RPMI8226 (cell line): ENCODE measurements around the gene DYRK1B.
A peak's percentile ranks its signal among the peaks of the same experiment; 100 is the strongest.
"Not testable (repeated sequence)": the region's sequence is repeated elsewhere in the genome, so short reads cannot be mapped to it uniquely, and the experiment has no call there.

Experiments used
- DNase-seq: peaks from one replicate; pipeline ENCODE4 v3.0.0-alpha.2; 2015

DYRK1B gene

DNA sequence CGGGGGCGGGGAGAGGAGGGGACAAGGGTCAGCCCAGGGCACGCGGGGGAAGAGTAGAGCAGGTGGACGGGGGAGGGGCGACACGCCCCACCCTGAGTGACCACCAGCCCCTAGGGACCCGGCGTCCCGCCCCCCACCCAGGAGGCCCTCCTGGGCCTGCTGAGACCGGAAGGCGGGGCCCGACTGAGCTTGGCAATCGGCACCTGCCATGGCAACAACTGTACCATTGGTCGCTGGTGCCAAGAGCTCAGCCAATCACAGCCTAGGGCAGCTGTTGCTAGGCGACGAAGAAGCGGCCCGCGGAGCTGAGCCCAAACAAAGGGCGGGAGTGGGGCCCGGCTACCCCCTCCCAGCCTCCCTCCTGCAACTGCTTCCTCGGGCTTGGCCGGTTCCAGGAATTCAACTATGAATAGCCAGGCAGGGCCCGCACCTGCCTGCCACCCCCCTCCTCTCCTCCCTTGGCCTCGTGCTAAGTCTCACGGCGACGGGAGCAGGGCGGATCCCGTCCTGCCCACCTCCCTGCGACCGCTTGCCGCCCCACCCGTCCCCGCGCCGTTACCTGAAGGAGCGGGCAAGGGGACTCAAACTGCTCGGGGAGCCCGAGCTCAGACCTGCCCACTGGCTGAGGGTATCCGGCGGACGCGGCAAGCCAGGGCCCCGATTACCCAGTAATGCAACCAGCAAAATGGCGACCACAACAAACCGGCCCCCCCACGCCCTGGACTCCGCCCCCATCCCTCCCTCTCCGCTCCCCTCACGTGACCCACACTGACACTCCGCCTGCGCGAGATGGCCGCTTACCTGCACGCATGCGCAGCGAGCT is at the start of gene DYRK1B:
Gene DYRK1B (minus strand): TSS at position 699 of the 823 bp plus-strand sequence. CDS start 2,295 bp downstream, outside the sequence.
- DNase-seq = peak; percentile 9

DNA sequence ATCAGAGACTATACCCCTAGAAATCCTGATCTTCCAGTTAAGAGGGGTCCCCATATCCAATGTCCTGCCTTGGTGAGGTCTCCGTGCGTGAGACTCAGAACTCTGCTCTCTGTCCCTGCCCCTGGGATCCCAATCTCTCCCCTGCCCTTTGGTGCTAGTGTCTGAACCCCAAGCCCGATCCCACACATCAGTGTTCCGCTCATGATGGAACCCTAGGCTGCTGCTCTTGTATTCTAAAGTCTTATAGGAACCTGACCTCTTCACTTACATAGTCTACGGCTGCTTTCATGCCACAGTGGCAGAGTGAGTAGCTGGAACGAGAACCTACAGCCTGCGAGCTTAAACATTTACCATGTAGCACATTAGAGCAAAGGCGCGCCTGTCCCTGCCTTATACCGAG is 48.7 kb upstream of the DYRK1B start:
- DNase-seq = not testable (repeated sequence)

DNA sequence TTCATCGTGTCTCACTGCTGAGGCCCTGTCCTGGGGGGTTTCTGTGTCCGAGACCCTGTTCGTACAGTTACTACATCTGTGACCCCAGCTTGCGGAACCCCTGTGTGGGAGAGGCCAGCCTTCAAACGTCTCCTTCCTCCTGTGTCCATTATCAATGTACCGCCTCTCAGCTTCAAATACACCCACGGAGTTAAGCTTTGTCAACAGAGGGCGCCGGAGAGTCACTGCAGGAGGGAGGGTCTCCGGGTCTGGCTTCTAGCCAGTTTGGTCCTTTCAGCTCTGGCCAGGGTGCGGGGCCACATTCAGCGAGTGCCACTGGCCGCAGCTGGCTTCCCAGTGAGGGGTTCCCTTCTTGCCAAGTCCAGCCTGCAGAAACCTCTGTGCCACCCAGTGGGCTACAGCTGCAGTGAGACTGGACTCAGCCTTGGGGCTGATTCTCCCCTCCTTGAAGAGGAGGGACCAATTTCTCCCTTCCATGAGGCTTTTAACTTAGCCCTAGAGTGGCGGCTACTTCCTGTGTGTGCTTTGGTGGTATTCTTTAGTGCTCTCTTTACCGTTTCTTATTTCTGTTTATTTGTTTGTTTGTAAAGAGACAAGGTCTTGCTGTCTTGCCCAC is 47.6 kb upstream of the DYRK1B start:
- peak; percentile 43 for DNase-seq

DNA sequence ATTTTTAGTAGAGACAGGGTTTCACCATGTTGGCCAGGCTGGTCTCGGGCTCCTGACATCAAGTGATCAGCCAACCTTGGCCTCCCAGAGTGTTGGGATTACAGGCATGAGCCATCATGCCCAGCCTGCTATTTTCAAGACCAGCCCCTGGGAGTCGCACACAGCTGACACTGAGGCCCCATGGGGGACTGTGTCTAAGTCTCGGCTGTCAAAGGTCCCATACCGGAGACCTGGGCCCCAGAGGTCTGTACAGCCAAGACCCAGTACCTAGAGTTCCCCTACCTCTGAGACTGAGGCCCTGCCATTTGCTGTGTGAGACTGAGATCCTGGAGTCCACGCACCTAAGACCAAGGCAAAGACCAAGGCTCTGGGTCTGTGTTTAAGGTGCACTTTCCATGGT is 46.3 kb upstream of the DYRK1B start:
- DNase-seq = not testable (repeated sequence)

GRCh38 chr19:39879796-39880195 is 45.8 kb upstream of the DYRK1B start:
- DNase-seq = not testable (repeated sequence)

DNA sequence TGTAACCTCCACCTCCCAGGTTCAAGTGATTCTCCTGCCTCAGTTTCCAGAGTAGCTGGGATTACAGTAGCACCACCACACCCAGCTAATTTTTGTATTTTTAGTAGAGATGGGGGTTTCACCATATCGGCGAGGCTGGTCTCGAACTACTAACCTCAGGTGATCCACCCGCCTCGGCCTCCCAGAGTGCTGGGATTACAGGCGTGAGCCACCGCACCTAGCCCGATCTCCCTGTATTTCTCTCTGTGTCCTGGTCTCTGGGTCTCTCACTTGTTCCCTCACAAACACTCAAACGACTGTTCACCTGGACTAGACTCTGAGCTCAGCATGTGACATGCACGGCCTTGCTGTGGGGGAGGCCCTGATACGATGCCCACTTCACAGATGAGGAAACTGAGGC is 44.9 kb upstream of the DYRK1B start:
- not testable (repeated sequence) for DNase-seq

DNA sequence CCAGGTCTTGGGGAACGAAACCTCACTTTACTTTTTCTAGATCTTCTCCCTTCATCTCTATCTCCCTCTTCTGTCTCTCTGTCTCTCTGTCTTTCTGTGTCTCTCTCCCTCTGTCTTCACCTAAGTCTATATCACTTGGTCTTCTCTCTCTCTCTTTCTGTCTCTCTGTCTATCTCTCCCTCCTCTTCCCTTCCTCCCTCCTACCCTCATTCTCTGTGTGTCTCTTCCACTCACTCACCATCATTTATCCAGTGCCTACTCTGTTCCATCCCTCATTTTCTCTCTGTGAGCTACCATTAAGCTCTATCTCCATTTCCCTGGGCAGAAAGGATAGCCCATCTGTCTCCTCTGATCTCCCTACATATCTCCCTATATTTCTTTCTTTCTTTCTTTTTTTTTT is 44.4 kb upstream of the DYRK1B start:
- no peak for DNase-seq

DNA sequence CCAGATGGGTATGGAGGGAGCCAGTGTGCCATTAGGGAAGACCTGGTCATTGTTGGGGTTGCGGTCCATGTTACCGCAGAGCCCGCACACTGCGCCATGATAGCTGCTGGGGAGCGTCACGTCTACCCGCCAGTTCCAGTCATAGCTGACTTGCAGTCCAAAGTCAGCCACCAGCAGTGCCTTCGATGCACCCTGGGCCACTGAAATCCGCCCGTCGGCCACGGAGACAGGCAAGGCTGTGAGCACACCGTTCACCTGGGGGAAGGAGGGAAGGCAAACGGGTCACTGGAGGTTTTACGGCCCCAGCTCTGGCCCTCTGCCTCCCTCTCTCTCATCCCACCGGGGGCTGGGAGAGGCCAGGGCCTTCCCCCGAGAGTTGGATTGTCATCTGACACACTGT is 44.0 kb upstream of the DYRK1B start:
- not testable (repeated sequence) for DNase-seq

- peak; percentile 86 for DNase-seq
These were observed 43.5 kb upstream of the DYRK1B start for GRCh38 chr19:39877488-39877887.

DNA sequence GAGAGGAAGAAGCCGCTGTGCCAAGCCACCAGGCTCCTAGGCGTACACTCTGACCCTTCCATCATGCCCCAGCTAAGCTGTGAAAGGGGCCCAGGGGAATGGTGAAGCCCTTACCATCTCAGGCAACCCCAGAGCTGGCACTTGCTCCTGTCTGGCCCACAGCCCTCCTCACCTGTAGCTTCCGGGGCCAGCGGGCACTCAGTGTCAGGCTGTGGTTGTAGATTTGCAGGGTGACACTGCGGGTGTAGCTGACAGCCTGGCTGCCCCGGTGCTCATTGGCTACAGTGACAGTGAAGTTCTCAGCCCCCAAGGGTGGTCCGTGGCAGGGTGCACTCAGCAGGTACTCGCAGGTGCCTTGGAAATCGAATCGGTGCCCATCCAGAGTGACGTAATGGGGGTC is 42.5 kb upstream of the DYRK1B start:
- DNase-seq = not testable (repeated sequence)

DNA sequence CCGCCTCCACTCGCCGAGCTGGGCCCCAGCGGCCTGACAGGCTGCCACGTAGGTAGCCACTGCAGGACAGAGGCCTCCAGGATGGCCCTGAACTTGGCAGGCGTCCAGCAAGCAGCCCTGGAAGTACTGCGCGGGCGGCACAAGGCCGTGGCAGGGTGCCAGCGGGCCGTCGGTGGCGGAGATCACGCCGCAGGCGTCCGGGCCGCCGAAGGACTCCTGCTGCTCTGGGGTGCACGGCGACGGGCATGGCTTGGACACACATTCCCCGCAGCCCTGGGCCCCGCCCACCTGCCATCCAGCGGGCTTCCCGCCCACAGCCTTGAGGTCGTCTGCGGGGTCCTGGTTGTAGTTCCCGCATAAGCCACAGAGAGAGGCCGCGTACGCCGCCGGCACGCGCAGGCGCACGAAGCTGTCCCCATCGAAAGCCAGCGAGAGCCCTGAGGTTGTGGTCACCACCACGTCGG is 41.5 kb upstream of the DYRK1B start:
- not testable (repeated sequence) for DNase-seq

- no peak for DNase-seq
These were observed 40.4 kb upstream of the DYRK1B start for GRCh38 chr19:39874404-39874803.

- DNase-seq = no peak
These were observed 39.4 kb upstream of the DYRK1B start for GRCh38 chr19:39873385-39873784.

DNA sequence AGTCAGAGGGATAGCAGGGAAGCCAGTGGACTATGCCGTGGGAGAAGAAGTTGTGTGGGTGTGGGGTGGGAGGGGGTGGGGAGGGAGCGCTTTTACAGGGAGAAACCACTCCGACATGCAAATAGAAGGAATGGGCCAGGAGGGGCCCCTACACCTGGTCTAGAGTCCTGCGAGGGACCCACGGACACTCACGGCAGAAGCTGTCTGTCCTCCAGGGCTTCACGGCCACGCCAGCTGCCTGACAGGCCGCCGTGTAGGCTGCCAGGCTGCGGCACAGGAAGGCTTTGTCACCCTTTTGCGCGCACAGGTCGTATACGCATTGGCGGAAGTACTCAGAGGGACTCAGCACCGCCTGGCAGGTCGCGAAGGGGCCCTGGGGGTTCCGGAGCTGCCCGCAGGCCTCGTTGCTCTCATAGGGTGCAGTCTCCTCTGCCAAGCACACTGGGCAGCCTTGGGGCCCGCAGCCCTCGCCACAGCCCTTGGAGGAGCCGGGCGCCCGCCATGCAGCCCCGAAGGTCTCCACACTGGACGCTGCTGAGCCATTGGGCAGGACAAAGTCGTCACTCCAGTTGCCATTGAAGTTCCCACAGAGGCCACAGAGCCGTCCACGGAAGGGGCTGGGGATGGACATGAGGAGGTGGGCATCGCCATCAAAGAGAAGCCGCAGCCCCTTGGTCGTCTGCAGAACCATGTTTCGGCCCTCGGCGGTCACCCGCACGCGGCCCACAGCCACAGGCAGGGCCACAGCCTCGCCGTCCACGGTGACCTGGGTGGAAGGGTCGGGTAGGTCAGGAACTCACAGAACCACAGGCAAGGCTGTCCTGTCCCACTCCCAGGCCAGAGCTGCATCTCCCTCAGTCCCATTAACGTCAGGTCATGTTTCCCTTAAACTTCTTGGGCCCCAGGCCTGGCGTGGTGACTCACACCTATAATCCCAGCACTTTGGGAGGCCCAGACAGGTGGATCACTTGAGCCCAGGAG is 38.2 kb upstream of the DYRK1B start:
- no peak for DNase-seq

GRCh38 chr19:39871362-39871761 is 37.4 kb upstream of the DYRK1B start:
- DNase-seq = no peak

DNA sequence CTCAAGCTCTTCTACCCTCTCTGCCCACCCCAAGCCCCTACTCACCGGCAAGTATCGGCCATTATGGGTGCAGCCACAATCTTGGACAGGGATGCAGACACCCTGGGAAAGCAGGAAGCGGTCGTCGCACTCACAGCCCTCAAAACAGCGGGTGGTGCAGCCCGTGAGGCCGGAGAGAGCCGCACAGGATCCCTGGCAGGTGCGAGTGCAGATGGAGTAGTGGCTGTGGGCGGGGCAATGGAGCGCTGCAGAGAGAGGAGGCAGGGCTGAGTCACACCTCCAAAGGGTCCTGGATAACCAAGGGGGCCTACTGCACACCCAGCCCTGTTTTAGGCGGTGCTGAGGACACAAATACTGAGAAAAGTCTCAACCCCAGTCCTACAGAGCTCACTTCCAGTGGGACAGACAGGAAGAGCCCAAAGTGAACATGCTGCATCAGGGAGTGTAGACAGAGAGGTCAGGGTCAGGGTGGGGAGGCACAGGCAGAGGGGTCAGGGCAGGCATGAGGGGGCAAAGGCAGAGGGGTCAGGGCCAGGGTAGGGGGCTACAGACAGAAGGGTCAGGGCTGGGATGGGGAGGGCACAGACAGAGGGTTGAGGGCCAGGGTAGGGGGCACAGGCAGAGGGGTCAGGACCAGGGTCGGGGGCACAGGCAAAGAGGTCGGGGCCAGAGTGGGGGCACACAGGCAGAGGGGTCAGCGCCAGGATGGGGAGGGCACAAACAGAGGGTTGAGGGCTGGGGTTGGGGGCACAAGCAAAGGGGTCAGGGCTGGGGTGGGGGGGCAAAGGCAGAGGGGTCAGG is 36.4 kb upstream of the DYRK1B start:
- DNase-seq = no peak

- no peak for DNase-seq
These were observed 34.0 kb upstream of the DYRK1B start for GRCh38 chr19:39867952-39868351.

DNA sequence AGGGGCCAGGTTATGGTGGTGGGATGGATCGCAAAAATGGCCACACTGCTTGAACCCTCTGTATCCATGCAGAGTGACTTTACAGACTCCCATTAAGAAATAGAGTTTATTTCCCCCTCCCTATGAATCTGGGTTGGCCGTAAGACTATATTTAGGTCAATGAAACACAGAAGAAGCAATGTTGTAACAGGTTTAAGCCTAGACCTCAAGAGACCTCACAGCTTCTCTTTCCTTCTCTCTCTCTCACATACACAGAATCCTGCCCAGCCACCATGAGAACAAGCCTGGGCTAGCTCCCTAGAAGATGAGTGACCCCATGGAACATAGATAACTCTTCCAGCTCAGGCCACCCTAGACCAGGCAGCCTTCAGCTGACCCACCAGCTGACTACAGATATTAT is 33.2 kb upstream of the DYRK1B start:
- no peak for DNase-seq

GRCh38 chr19:39865953-39866352 is 32.0 kb upstream of the DYRK1B start:
- no peak for DNase-seq

GRCh38 chr19:39865186-39865585 is 31.2 kb upstream of the DYRK1B start:
- no peak for DNase-seq

DNA sequence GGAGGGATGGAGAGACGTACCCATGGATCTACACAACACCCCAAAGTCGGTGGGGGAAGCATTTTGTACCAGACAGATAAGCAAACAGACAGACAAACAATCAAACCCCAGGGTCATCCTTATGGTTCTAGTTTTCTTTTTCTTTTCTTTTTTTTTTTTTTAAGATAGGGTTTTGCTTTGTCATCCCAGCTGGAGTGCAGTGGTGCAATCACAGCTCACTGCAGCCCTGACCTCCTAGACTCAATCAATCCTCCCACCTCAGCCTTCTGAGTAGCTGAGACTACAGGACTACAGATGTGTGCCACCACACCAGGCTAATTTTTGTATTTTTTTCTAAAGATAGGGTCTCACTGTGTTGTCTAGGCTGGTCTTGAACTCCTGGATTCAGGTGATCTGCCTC is 30.2 kb upstream of the DYRK1B start:
- DNase-seq = no peak

DNA sequence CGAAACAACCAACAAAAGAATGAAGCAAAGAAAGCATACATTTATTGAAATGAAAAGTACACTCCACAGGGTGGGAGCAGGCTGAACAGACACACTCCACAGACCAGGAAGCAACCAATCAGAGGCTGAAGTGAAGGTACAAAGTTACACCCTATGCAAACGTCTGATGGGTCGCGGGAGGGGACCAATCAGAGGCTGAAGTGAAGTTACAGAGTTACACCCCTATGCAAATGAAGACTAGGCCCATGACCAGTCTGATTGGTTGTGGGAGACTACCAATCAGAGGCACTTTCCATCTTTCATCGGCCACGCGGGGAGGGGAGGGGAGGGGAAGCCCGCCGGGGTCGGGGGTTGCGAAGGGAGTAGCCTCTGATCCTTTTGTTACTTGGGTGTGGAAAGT is 24.6 kb upstream of the DYRK1B start:
- no peak for DNase-seq
